ENCODE measurements around the gene F5.

Gene F5

GRCh38 chr1:169479363-169480066 lies 106.8 kb downstream of the F5 start:
- Histone ChIP-seq H3K36me3 (ENCODE audit: insufficient read depth, low read length) (peaks cover 9% of the 10 kb centered on the region), H3K9me3 (ENCODE audit: control insufficient read depth, insufficient read depth, low read length) (no peaks in the 10 kb centered on the region), H3K4me1 (ENCODE audit: insufficient read depth, low read length) (peaks cover 32% of the 10 kb centered on the region), H3K9ac (ENCODE audit: low read depth, low read length) (no peak overlapping the region; the same call in 1 of the 2 replicates)

- Histone ChIP-seq H3K9me3 (ENCODE audit: control insufficient read depth, insufficient read depth, low read length) (no peaks in the 10 kb centered on the region), H3K4me1 (ENCODE audit: insufficient read depth, low read length) (peaks cover 20% of the 10 kb centered on the region), H3K9ac (ENCODE audit: low read depth, low read length) (no peak overlapping the region), H3K36me3 (ENCODE audit: insufficient read depth, low read length) (peaks cover 9% of the 10 kb centered on the region)
These were observed 108.1 kb downstream of the F5 start for GRCh38 chr1:169478094-169478672.

- peaks cover 9% of the 10 kb centered on the region; the same call in 1 of the 2 replicates for H3K4me1 ChIP-seq (ENCODE audit: insufficient read depth, low read length)
- no peak overlapping the region for H3K9ac ChIP-seq (ENCODE audit: low read depth, low read length)
- H3K9me3 ChIP-seq (ENCODE audit: control insufficient read depth, insufficient read depth, low read length): no peaks in the 10 kb centered on the region
- H3K36me3 ChIP-seq (ENCODE audit: insufficient read depth, low read length): peaks cover 9% of the 10 kb centered on the region
These were observed 110.4 kb downstream of the F5 start for GRCh38 chr1:169475806-169476387.

GRCh38 chr1:169474302-169474995 lies 111.8 kb downstream of the F5 start:
- Histone ChIP-seq H3K9ac (ENCODE audit: low read depth, low read length) (no peak overlapping the region), H3K4me1 (ENCODE audit: insufficient read depth, low read length) (peaks cover 2% of the 10 kb centered on the region; the same call in 1 of the 2 replicates), H3K36me3 (ENCODE audit: insufficient read depth, low read length) (peaks cover 9% of the 10 kb centered on the region; the same call in 1 of the 2 replicates), H3K9me3 (ENCODE audit: control insufficient read depth, insufficient read depth, low read length) (no peaks in the 10 kb centered on the region)

GRCh38 chr1:169473347-169473746 lies 112.9 kb downstream of the F5 start:
- no peak overlapping the region for H3K9ac ChIP-seq (ENCODE audit: low read depth, low read length)
- peaks cover 9% of the 10 kb centered on the region; the same call in 1 of the 2 replicates for H3K36me3 ChIP-seq (ENCODE audit: insufficient read depth, low read length)
- H3K4me1 ChIP-seq (ENCODE audit: insufficient read depth, low read length): no peaks in the 10 kb centered on the region
- H3K9me3 ChIP-seq (ENCODE audit: control insufficient read depth, insufficient read depth, low read length): no peaks in the 10 kb centered on the region

- Histone ChIP-seq H3K36me3 (ENCODE audit: insufficient read depth, low read length) (peaks cover 9% of the 10 kb centered on the region; the same call in 1 of the 2 replicates), H3K4me1 (ENCODE audit: insufficient read depth, low read length) (no peaks in the 10 kb centered on the region), H3K9me3 (ENCODE audit: control insufficient read depth, insufficient read depth, low read length) (no peaks in the 10 kb centered on the region), H3K9ac (ENCODE audit: low read depth, low read length) (no peak overlapping the region)
These were observed 113.5 kb downstream of the F5 start for GRCh38 chr1:169472738-169473137.

GRCh38 chr1:169468982-169469381 lies 117.3 kb downstream of the F5 start:
- Histone ChIP-seq H3K36me3 (ENCODE audit: insufficient read depth, low read length) (no peaks in the 10 kb centered on the region; the same call in none of the 2 replicates), H3K4me1 (ENCODE audit: insufficient read depth, low read length) (no peaks in the 10 kb centered on the region), H3K9ac (ENCODE audit: low read depth, low read length) (no peak overlapping the region), H3K9me3 (ENCODE audit: control insufficient read depth, insufficient read depth, low read length) (no peaks in the 10 kb centered on the region)

- Histone ChIP-seq H3K4me1 (ENCODE audit: insufficient read depth, low read length) (no peaks in the 10 kb centered on the region), H3K9me3 (ENCODE audit: control insufficient read depth, insufficient read depth, low read length) (no peaks in the 10 kb centered on the region), H3K36me3 (ENCODE audit: insufficient read depth, low read length) (no peaks in the 10 kb centered on the region; the same call in none of the 2 replicates), H3K9ac (ENCODE audit: low read depth, low read length) (no peak overlapping the region)
These were observed 119.7 kb downstream of the F5 start for GRCh38 chr1:169466259-169467230.

- Histone ChIP-seq H3K9ac (ENCODE audit: low read depth, low read length) (no peak overlapping the region), H3K36me3 (ENCODE audit: insufficient read depth, low read length) (no peaks in the 10 kb centered on the region; the same call in none of the 2 replicates), H3K9me3 (ENCODE audit: control insufficient read depth, insufficient read depth, low read length) (no peaks in the 10 kb centered on the region), H3K4me1 (ENCODE audit: insufficient read depth, low read length) (no peaks in the 10 kb centered on the region)
These were observed 121.0 kb downstream of the F5 start for GRCh38 chr1:169465281-169465680.

Data from ES-I3 (cell line).